Measurements from ENCODE around the gene GHRL. TPM values are rescaled to one million over a fixed set of nuclear protein-coding genes. Genes with fewer than 3 reads are reported as not detected.

The GHRL gene, protein sequence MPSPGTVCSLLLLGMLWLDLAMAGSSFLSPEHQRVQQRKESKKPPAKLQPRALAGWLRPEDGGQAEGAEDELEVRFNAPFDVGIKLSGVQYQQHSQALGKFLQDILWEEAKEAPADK
- total RNA-seq (10 to 100 TPM in 1 of 6 donors, 1 to 10 TPM in 5; 5.1 to 16.0 (median 6.0) TPM), polyA plus RNA-seq (10 to 100 TPM; 20.1 to 22.0 TPM)

DNA sequence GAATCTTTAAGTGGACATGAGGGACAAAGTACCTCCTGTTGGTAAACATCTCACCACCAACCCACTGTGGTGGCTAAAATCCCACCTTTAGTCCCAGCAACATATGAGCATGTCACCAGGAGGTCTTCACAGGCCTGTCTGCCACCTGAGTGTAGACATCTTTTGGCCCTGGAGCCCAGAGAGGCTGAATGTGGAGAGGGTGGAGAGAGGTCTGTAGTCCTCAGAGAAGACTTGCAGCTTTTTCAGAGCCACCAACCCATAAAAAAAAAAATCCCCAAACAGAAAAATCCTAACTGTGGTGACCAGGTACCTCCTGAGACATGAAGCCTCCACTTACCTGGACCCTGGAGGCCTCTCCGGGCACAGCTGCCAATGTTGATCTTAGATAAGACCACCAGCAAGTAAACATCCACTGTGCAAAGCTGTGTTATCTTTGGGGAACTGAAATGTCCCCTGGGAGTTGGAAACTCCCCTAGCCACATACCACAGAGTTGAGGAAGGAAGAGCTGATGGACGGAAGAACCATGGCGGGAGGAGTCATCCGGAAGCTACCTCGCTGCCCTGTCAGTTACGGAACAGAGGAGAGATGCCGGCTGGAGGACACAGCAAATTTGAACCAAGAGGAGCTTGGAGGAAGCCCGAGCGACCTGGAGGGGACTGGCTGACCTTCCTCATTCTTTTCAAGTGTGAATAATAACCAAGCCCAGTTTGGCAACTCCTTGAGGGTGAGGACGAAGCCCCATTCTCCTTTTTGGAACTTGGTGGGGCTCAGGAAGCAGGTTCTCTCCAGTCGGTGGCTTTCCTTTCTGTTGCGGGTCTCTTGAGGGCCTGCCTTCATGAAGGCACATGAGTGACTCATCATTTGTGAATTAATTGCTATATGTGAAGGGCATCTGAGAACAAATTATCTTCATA lies at the start of gene GHRL:
Gene GHRL, minus strand, starts transcription at position 443 of the 915 bp plus-strand sequence. CDS start 2,767 bp downstream, outside the sequence.
- no peak within 1 kb of the TSS for H3K4me3 ChIP-seq
- 41 to 52% methylated on average over 12 of the region's 12 CpGs for WGBS, 2 donors
- H3K9me3 ChIP-seq = no peaks in the 10 kb centered on the region
- H3K36me3 ChIP-seq = peaks cover 0 to 4% (median 0%) of the 10 kb centered on the region in 3 donors
- ATAC-seq = peak; percentile 22 to 84 (median 58)
- DNase-seq = peak in 2 of 6 donors; percentile 10 to 39
- FAIRE-seq = no peak
- TF ChIP-seq CTCF (IDR thresholded peaks at IDR 0.05) = no peak
- H3K27ac ChIP-seq = peak within 1 kb of the TSS in 2 of 4 donors; percentile 52 to 57
- no peaks in the 10 kb centered on the region for H3K27me3 ChIP-seq
- peaks cover 0 to 15% (median 8%) of the 10 kb centered on the region in 3 donors for H3K4me1 ChIP-seq
- intact Hi-C loops (cut with DNase I) = no loop called here

DNA sequence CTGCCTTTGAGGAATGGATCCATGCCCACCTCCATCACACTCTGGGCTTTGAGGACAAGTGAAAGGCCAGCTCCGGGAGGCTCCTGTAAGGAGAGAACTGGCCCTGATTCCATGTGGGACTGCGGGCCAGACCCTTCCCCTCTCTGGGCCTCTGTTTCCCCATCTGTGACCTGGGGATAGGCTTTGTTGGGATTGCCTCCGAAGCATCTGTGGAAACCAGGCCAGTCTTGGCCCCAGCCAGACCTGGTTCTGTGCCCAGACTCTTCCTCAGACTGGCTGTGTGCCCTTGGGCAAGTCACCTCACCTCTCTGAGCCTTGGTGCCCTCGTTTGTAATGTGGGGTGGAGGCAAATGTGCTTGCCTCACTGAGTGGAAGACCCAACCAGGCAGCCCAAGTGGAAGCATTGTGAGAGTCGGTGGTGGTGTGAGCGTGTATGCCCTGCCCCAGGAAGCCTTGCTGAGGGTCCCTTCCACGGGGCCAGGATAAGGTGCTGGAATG lies 49.2 kb upstream of the GHRL start:
- Histone ChIP-seq H3K4me1 (no peaks in the 10 kb centered on the region), H3K4me3 (no peak overlapping the region), H3K27me3 (no peaks in the 10 kb centered on the region), H3K36me3 (no peaks in the 10 kb centered on the region), H3K27ac (no peak overlapping the region), H3K9me3 (no peaks in the 10 kb centered on the region)
- DNase-seq = no peak
- TF ChIP-seq CTCF (IDR thresholded peaks at IDR 0.05) = no peak
- 58 to 61% methylated on average over 7 of the region's 7 CpGs for WGBS, 2 donors
- intact Hi-C loops (cut with DNase I) = loop anchor here in 1 of 3 donors (2.0 kb wide), 1 partner anchor 397 kb away; no protein-coding TSS in a partner anchor
- no peak for FAIRE-seq
- no peak for ATAC-seq

- H3K9me3 ChIP-seq = no peaks in the 10 kb centered on the region
- DNase-seq = no peak
- no peaks in the 10 kb centered on the region for H3K4me1 ChIP-seq
- no peaks in the 10 kb centered on the region for H3K36me3 ChIP-seq
- H3K27ac ChIP-seq = no peak overlapping the region
- no peaks in the 10 kb centered on the region for H3K27me3 ChIP-seq
- intact Hi-C loops (cut with DNase I) = no loop called here
- no peak for TF ChIP-seq CTCF (IDR thresholded peaks at IDR 0.05)
- no peak for ATAC-seq
- H3K4me3 ChIP-seq = no peak overlapping the region
- 71 to 86% methylated on average over 18 of the region's 18 CpGs for WGBS, 2 donors
- no peak for FAIRE-seq
Observed at GRCh38 chr3:10340476-10340875, 47.7 kb upstream of the GHRL start.

- ATAC-seq = no peak
- intact Hi-C loops (cut with DNase I) = no loop called here
- H3K27ac ChIP-seq = no peak overlapping the region
- no peak overlapping the region for H3K4me3 ChIP-seq
- H3K27me3 ChIP-seq = no peaks in the 10 kb centered on the region
- DNase-seq = no peak
- no peaks in the 10 kb centered on the region for H3K36me3 ChIP-seq
- no peaks in the 10 kb centered on the region for H3K9me3 ChIP-seq
- 23 to 31% methylated on average over 4 of the region's 4 CpGs for WGBS, 2 donors
- no peaks in the 10 kb centered on the region for H3K4me1 ChIP-seq
- FAIRE-seq = no peak
- TF ChIP-seq CTCF (IDR thresholded peaks at IDR 0.05) = no peak
Observed at GRCh38 chr3:10340046-10340445, 47.3 kb upstream of the GHRL start.
